IPS-NIHi11 (cell line): Measurements from ENCODE around the gene KITLG.
A peak's percentile ranks its signal among the peaks of the same experiment; 100 is the strongest.
"Not testable (repeated sequence)": the region's sequence is repeated elsewhere in the genome, so short reads cannot be mapped to it uniquely, and the experiment has no call there.

Source experiments
- DNase-seq: peaks from one replicate; pipeline ENCODE4 v3.0.0; 2012; ENCODE audit warnings: mixed read lengths, low spot score

The KITLG gene, protein sequence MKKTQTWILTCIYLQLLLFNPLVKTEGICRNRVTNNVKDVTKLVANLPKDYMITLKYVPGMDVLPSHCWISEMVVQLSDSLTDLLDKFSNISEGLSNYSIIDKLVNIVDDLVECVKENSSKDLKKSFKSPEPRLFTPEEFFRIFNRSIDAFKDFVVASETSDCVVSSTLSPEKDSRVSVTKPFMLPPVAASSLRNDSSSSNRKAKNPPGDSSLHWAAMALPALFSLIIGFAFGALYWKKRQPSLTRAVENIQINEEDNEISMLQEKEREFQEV

DNA sequence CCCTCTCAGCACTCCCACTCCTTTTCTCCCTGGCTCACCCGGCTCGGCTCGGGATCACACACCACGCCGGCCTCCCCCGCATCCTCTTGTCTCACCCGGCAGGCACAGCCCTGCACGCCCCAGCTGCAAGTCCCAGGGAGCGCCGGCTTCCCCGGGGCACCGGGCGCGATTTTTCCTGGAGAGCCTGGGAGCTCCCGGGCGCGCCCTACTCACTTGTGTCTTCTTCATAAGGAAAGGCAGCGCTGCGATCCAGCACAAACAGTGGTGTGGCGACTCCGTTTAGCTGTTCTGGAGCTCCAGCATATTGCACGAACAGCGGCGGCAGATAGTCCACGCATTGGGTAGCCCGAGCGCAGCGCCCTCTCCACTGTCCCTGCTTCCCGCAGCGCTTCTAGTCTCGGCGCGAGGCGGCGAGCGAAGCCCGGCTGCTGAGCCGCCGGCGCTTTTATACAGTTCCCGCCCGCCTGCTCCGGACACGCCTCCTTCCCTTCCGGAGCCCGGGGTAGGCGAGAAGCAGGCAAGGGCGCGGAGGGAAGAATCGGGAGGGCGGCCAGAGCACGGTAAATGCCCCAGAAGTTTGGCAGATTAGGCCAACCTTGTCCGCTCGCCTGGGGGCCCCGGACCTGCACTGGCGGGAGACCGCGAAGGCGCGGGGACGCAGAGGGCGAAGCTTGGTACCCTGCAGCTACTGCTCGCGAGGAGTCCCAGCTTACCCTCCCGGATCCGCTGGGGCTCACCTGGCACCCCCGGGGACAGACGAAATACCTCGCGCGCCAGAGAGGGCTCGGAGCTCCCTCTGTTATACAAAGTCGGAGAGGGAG, at the start of gene KITLG:
Gene KITLG, minus strand, starts transcription at position 421 of the 821 bp plus-strand sequence. Its CDS starts 193 bp downstream, at position 228.
- DNase-seq, result peak; percentile 90

DNA sequence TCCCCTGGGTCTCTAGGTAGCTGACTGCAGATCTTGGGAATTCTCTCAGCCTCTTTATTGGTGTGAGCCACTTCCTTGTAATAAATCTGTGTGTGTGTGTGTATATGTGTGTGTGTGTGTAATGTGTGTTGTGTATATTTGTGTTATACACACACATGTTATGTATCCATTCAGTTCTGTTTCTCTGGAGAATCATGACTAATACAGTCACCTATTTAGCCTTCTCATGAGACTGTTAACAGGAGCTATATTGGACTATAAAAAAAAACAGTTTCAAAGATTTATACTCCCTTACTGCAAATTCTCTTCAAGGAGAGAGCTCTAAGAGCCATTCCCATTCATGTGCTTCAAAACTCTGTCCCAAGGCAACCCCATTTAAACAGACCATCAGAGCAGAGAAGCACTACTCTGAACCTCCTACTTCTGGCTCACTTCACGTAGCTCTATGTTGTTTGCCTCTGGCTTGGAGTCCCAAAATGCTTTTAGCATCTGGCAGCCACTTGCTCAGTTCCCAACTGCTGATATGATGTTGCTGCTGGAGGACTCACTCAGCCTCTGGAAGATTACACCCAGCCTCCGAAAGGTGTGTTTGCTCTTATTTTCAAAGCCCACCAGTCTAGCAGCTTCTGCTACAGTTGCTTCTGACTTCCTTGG, 48.7 kb upstream of the KITLG start:
- DNase-seq, result no peak

DNA sequence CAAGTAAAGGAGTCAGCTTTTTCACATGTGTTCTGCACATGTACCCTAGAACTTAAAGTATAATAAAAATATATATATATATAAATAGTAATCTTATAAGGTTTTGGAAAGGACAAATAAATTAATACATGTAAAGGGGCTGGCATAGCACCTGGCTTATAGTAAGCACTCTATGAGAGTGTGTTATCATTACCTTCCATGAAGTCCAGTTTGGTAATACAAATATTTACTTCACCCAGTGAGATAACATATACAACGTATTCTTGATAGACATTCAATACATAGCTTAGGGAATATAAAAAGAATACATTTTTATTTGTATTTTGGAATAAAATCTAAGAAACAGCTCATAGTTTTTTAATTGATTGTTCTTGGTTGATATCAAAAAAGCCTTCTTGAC, 47.8 kb upstream of the KITLG start:
- DNase-seq, result not testable (repeated sequence)

DNA sequence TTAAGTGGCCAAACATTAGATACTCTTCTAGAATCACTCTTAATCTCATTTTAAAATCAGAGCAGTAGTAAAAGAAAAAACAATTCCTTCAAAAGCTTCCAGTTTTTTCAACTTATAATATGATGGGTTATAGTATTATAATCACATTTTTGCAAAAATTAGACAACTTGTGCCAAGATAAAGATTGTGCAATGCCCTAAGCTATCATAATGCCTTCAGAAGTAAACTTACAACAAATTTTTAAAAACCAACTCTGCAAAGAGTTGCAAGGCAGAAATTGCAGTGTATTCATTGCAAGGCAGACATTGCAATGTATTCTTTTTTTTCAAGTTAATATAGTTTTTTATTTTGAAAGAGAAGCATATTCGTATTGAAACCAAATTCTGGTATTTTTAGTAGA, 47.2 kb upstream of the KITLG start:
- DNase-seq, result no peak

DNA sequence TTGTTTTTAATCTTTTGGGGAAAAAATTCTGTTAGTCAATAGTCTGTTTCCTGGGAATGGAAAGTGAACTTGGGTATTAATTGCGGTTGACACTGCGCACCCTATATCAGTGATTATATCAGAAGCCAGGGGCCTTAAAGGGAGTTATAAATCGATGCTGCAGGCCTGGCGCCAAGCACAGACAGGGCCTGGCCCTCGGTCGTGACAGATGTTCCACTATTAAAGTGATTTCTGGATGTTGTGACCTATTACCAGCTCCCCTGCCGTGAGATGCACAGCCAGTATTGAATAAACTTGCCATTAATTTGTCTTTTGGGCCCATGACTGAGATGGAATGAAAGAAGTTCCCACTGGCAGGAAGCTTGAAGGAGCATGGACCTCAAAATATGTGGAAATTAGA, 45.1 kb upstream of the KITLG start:
- DNase-seq, result no peak

DNA sequence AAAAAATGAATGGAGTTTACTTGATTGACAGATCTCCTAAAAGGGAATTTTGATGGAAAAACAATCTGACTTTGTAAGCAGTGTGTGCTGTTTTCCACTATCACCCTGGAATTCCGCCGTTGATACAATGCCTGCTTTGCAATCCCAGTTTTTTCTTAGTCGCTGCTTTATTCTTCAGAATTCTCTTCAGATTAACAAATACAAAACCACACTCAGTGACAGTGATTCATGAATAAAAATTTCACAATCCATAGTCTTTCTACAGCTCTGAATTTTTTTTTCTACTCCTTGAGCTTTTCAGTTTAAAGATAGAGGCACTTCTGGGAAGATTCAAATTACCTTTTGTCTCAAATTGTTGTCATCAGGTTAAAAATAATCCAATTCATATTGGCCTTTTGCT, 44.6 kb upstream of the KITLG start:
- no peak for DNase-seq

DNA sequence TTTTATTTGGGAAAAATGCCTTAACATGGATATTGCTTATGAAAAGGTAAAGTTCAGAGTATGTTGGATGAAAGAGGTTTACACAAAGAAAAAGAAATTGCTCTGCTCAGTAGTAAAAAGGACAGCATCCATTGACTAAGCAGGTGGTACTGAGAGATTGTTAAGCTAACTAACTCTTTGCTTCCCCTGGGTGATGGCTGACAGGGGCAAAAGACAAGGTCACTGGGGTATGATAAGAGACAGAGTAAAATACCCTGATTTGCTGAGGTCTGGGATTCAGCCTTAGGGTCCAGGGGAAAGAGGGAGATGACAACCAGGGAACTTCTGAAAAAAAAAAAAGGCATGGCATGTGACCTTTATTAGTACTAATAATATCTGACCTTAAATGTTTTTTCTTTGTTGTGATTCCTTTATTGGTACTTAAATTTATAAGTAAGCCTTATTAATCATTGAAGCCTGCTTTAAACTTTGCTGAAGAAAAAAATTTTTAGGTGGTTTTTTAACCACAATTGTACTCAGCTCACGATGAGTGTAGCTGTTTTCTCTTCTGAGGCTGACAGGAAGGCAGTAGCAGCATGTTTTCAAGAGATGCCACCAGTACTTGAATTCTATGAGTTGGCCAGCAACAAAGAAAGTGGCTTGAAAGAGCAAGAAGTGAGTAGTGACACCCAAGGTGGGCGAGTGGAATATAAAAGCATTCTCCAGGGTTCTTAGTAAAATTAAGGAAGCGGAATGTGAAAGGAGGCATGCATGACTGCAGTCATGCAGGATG, 43.7 kb upstream of the KITLG start:
- DNase-seq, result peak; percentile 16

DNA sequence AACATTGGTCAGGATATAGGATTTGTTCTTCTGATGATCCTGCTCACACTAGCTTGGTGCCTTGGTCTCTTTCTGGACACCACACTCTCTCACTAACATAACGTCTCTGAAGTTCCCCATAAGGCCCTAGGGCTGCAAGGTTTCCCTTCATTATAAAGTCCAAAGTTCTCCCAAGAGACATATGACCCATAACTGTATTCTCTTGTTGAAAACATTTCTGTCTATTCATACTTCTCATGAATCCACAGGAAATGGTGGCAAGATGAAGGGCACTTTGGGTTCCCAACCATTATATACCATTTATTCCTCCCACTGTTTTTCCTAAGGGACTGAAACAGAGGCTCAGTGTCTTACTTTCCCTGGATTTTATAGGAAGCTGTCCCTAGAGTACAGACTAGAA, 37.1 kb upstream of the KITLG start:
- no peak for DNase-seq

DNA sequence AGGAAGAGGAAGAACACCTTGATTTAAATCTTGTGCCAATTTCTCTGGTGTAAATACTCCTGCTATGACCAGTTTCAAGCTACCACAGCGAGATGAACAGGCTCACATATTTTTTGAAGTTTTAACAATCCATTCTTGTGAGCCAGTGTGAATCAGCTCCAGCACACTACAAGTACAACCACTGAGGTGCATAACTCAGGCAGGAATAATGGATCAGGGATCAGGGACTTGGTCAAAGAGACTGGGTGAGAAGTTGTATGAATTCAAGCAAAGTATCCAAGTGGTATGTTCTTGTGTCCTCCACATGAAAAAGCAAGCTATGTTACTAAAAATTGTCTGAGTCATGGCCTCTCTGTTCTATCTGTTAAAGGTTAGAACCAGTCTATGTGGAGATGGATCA, 35.2 kb upstream of the KITLG start:
- DNase-seq, result no peak

DNA sequence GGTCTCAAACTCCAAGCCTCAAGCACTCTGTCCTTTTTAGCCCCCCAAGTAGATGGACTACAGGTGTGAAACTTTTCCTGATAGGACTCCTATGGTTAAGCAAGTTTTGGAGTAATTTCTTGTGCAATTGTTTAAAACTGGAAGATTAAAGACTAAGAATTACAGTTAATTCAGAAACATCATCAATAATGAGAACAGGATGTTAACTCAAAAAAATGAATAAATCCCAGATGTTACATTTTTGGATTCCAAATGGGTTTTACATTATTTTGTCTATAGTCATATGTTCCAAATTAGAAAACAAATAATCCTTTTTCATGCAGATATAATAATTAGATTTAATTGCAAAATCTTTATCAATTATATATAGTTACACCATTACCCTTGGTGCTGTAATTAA, 24.4 kb upstream of the KITLG start:
- no peak for DNase-seq

DNA sequence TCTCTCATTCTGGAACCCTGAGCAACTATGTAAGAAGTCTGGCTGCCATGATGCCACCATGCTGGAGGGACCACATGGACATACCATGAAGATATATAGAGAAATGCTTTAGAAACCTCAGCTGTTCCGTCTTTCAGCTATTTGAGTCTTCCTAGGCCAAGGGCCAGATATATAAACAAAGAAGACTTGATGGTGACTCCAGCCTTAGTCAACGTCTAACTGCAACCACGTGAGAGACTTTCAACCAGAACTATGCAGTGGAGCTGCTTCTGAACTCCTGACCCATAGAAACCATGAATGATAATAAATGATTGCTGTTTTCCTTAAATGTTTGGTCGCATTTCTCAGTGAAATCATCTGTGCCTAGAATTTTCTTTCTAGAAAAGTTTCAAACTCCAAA, 20.0 kb upstream of the KITLG start:
- no peak for DNase-seq

DNA sequence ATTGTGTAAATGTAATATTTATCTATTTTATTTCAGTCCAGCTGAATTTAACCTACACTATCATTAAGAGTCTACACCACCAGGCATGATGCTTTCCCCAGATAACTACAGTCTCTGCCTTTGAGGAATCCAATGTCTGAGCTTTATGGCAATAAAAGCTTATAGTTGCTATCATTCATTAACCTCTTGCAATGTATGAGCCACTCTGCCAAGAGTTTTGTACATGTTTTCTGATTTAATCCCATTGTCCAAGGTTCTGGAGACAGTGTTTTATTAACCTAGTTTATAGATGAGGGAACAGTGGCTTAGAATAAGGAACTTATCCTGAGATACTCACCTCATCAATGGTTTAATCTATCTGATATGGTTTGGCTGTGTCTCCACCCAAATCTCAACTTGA, 17.1 kb upstream of the KITLG start:
- no peak for DNase-seq

DNA sequence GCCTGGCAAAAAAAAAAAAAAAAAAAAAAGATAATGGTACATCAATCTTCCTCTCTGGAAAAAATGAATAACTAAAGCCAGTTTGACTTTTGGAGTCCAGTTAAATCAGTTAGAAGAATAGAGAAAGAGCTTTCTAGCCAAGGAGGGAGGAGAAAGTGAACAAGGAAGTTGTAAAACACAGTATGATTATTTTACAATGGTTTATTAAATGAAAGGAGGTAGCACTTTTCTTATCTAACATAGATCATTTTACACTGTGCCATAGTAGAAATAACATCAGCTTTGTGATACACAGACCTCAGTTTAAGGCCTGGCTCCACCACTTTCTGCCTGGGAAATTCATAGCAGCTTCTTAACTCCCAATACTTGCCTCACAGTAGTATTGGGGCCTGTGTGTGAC, 15.4 kb upstream of the KITLG start:
- no peak for DNase-seq

DNA sequence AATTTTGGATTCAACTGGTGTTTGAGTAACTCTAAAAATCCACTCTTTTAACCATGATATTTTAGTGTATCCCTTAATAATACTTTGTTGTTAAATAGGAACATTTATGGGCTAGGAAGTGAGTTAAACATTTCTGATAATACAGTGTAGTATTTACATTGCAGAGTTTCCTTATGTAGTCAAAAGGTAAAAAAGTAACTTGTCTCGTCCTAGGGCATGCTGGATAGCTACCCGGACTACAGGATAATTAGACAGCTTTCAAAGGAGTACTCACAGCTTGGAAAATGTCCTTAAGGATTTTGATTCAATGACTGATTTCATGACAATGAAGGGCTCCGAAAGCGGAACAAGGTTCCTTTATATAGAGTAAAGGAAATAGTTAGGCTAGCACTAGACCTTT, 14.5 kb upstream of the KITLG start:
- DNase-seq, result no peak

DNA sequence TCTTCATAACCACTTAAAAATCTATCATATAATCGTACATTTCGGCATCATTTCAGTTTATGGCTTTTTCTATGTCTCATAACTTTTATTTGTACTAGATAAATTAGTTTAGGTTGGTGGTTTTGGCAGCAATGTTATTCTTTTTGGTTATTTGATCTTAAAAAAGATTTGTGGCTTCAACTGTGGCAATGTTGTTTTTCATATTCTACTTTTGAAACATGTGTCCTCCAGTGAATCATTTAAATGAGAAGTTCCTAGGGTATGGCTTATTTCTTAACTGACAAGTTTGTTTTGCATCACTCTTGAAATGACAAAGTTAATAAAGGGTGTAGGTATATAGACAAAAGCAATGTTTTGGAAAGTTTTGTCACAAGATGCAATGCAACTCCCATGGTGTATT, 11.1 kb upstream of the KITLG start:
- DNase-seq, result no peak

DNA sequence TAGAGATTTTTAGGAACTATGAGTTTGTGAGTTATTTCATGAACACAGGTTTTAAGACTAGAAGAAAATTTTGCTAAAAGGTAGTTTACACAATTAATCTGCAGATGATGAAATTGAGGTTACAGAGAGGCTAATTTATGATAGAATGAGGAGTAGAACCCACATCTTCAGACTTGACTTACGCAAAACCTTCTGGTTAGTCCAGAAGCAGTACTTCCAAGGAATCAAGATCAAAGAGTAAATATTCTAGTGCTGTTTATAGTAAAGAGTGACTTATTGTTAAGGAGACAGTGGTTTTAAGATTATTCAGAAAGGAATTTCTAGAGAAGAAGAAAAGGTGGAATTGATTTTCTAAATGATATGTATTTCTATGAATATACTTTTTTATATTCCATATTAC, 10.6 kb upstream of the KITLG start:
- DNase-seq, result no peak

DNA sequence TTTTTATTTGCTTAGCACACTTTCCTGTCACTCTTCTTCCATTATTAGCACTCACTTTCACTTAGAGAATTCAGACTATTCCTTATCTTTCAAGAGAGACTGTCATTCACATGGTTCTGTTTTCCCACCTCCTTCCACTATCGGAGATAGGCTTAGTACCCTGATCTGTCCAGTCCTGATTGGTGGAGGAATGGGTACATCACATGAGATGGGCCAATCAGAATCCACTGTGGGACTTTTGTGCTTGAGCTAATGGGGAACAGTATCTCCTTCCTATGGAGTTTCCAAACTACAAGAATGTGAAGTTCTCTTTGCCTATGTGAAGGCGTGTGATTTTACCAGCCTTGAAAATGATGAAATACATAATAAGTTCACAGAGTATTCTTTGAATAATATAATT, 4.8 kb upstream of the KITLG start:
- no peak for DNase-seq

DNA sequence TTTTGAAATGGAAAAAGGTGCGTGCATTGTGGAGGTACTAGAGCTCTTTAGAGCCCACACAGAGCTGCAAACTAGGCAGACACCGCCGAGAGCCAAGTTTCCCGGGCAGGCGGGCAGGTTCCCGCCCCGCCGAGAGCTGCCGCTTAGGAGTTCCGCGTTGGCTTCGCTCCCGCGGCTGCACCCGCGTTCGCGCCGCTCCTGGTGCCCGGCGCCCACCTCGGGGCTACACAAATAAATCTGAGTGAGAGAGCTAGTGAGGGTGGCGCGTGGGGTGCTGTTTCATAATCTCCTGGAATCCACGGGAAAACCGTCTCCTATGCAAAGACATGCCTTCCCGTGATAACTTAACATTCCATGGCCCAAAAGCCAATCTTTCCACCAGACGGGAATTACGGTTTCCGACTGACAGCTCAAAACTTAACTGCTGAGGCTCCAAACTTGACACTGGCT, 645 bp downstream of the KITLG start:
- DNase-seq, result peak; percentile 48

DNA sequence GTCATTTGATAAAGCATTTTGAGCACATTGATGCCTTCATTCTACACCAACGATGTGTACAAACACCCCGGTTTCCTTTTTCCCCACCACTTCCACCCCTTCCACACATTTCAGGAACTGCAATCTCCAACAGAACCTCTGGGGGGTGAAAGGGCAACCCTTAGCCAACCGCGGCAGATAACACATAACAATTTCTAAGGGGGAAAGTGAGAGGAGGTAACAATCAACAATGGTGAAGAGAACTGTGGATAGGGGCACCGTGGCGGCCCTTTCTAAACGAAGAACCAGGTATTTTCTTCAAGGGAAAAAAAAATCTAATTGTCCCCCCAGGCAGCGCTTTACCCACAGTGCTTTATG, 1.1 kb downstream of the KITLG start:
- peak; percentile 45 for DNase-seq

DNA sequence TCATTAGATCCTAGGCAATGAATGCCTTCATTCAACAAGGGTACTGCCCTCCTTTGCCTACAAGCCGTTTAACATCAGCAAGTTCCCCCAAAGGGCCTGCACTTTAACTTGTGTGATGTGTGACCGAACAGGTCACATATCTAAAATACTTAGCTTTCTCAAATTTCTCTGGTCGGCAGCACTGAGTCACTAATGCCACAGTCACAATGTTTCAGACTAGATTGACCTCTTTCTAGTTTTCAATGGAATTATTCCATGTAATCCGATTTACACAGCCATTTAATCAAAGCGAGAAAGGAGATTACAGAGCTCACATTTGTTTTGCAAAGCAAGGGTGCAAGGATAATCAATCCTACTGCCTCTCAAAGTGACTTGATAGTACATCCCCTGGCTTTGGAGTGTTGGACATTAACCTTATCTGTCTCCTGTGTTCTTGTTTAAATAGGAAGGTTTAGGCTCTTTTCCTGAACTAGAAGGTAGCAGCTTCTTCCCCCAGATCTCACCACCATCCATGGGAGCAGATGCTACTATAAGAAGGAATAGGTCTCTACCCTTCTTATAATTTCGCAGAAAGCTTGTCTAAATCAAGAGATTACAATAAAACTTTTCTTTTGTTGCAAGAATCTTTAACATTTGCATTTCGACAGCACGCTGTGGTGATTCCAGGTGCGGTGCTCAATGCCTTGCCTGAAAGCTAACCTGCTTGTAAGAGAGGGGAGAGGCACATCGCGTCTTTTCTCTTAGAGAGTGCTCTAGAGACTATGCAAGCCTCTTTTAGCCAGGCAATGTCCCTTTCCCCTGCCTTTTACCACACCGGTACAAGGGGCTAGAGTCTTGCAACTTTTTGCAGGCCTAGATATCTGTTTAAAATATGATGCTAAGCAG, 1.8 kb downstream of the KITLG start:
- DNase-seq, result peak; percentile 20

DNA sequence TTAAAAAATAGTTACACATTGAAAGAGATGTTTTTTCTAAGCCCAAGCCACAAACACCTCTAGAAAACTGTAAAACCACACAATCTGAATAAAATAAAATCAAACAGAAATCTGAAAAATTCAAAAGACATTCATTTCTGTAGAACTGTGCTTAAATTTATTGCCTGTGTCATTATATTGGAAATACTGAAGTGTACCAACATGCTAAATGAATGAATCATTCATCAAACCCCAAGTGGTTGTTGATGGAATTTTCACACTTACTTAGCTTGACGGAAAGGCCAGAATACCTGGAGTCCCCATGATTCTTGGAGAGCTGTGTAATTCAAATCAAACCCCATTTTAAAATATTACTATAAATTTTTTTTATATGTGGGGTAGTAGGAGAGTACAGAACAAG, 2.7 kb downstream of the KITLG start:
- DNase-seq, result no peak
